Motor neuron (in vitro differentiated cells): Measurements from ENCODE around the gene BDKRB1. TPM values are rescaled to one million over a fixed set of nuclear protein-coding genes. Genes with fewer than 3 reads are reported as not detected.

Experiments used
- ATAC-seq, 8 experiments: fragments of 200-7000 bp; cut with Tn5 transposase; replicated peaks in 6 of 8; 2 replicates each; pipeline ENCODE4 v1.8.0; 2021; ENCODE audit warnings: mild to moderate bottlenecking in 8 of 8, moderate library complexity in 8 of 8
- H3K27ac ChIP-seq, 2 donors: fragments of 250-450 bp; sonication (Bioruptor Pico); 2 replicates each; pipeline ENCODE4 v1.9.0; 2021; ENCODE audit warnings: antibody characterized with exemption in 2 of 2, mild to moderate bottlenecking in 2 of 2, moderate library complexity in 1 of 2
- H3K4me1 ChIP-seq, 2 donors: fragments of 250-450 bp; sonication (Bioruptor Pico); replicated peaks in 1 of 2; 2 replicates each; pipeline ENCODE4 v1.6.1; 2021; ENCODE audit warnings: antibody characterized with exemption in 2 of 2, mild to moderate bottlenecking in 2 of 2, moderate library complexity in 1 of 2
- H3K4me3 ChIP-seq, 5 donors: fragments of 250-450 bp; sonication (Bioruptor Pico); 2 replicates each; pipeline ENCODE4 v1.9.0; 2021; ENCODE audit warnings: antibody characterized with exemption in 5 of 5, mild to moderate bottlenecking in 5 of 5, moderate library complexity in 4 of 5
- WGBS, 10 experiments: fragments of 450-650 bp; shearing (Covaris generic); methylation state at CpG; one replicate each; pipeline ENCODE4 v1.0.0; 2022; 5-methylcytosine and 5-hydroxymethylcytosine counted together
- in situ Hi-C, 9 experiments: fragments of 400-800 bp; cut with MboI; loops; one replicate each; pipeline ENCODE4 v1.15.0; 2021; ENCODE audit warnings: low sequenced_read_pairs in 9 of 9, low pct_unique_long_range_greater_than_20kb in 2 of 9; ENCODE audit not compliant: unreplicated experiment in 9 of 9
- total RNA-seq, 8 experiments: library from RNA; unstranded; fragments of 300-600 nt; gene quantifications; 2 replicates each; pipeline versions ENCODE4 v1.2.3 to v1.2.4, GENCODE V29; 2022

The BDKRB1 gene
- total RNA-seq, 8 experiments from 2014 or later, result 0.19 to 4.7 (median 0.27) TPM; not detected in 1

- Histone ChIP-seq H3K4me3 (no peak overlapping the region), H3K4me1 (no peaks in the 10 kb centered on the region), H3K27ac (no peak overlapping the region)
- peak in 3 of 8 experiments; percentile 25 to 51 (median 28) for ATAC-seq
- in situ Hi-C loops, result loop anchor here in 4 of 9 experiments (10.0 to 25.0 kb wide), 4 partner anchors 108 to 735 kb away; no protein-coding TSS in a partner anchor
- WGBS, 10 experiments, result 40 to 100% (median 91%) methylated on average over 1 to 2 of the region's 2 CpGs; no CpG with 5 or more reads in 2 of the 10 experiments
Observed at GRCh38 chr14:96297000-96297399, 41.0 kb downstream of the BDKRB1 start.

- in situ Hi-C loops, result loop anchor here in 4 of 9 experiments (10.0 to 25.0 kb wide), 4 partner anchors 107 to 736 kb away; no protein-coding TSS in a partner anchor
- no peak overlapping the region for H3K4me3 ChIP-seq
- H3K27ac ChIP-seq, result no peak overlapping the region
- ATAC-seq, result no peak
- H3K4me1 ChIP-seq, result no peaks in the 10 kb centered on the region
- WGBS, 10 experiments, result 63 to 100% (median 90%) methylated on average over 1 to 4 of the region's 4 CpGs; no CpG with 5 or more reads in 2 of the 10 experiments
Observed at GRCh38 chr14:96297997-96298515, 42.0 kb downstream of the BDKRB1 start.

- ATAC-seq, result peak in 1 of 8 experiments; percentile 52
- Histone ChIP-seq H3K27ac (no peak overlapping the region), H3K4me1 (no peaks in the 10 kb centered on the region), H3K4me3 (no peak overlapping the region)
- in situ Hi-C loops, result loop anchor here in 4 of 9 experiments (10.0 to 25.0 kb wide), 4 partner anchors 105 to 737 kb away; no protein-coding TSS in a partner anchor
- whole genome bisulfite sequencing, 10 experiments, result 69 to 100% (median 91%) methylated on average over 1 to 3 of the region's 3 CpGs; no CpG with 5 or more reads in 3 of the 10 experiments
Observed at GRCh38 chr14:96299441-96299840, 43.4 kb downstream of the BDKRB1 start.

DNA sequence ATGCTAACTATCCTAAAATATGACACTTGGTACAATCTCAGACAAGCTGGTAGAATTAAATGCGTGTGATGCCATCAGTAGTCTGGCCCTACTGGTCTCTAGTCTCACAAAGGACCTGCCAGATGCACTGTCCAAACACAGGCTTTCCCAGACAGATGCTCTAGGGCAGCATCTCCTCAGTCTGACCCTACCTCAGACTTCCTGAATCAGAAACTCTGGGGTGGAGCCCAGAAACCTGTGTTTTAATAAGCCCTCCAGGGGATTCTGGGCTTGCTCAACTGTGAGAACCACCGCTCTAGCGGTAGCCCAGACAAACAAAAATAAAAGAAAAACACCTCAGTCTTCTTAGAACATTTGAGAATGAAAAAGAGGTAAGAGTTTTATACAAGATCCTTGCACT lies 48.0 kb downstream of the BDKRB1 start:
- Histone ChIP-seq H3K4me3 (no peak overlapping the region), H3K4me1 (no peaks in the 10 kb centered on the region), H3K27ac (no peak overlapping the region)
- no peak for ATAC-seq
- 80 to 100% (median 100%) methylated on average over 1 to 3 of the region's 3 CpGs; no CpG with 5 or more reads in 3 of the 10 experiments for WGBS, 10 experiments
- in situ Hi-C loops, result loop anchor here in 2 of 9 experiments (25.0 kb wide), 1 partner anchor 108 kb away; no protein-coding TSS in a partner anchor

DNA sequence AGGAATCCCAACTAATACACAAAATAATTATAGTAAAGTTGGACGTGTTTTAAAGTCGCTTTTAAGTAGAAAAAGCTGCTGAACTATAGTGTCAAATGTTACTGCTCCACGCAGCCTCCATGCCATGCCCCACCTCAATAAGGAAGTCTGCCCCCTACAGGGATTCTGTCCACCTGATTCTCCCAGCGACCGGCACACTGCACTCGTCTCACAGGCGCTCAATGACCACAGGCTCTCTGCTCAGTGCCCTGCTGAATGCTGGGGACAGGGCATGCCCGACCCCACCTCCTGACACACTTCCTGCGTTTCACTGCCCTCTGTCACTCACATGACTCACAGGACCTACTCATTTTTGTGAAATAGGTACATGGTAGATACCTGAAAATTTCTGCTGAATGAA lies 48.9 kb downstream of the BDKRB1 start:
- in situ Hi-C loops, result loop anchor here in 2 of 9 experiments (25.0 kb wide), 1 partner anchor 107 kb away; no protein-coding TSS in a partner anchor
- WGBS, 10 experiments, result 64 to 84% (median 75%) methylated on average over 1 to 8 of the region's 9 CpGs; no CpG with 5 or more reads in 2 of the 10 experiments
- ATAC-seq, result no peak
- H3K4me3 ChIP-seq, result no peak overlapping the region
- H3K27ac ChIP-seq, result no peak overlapping the region
- no peaks in the 10 kb centered on the region for H3K4me1 ChIP-seq

DNA sequence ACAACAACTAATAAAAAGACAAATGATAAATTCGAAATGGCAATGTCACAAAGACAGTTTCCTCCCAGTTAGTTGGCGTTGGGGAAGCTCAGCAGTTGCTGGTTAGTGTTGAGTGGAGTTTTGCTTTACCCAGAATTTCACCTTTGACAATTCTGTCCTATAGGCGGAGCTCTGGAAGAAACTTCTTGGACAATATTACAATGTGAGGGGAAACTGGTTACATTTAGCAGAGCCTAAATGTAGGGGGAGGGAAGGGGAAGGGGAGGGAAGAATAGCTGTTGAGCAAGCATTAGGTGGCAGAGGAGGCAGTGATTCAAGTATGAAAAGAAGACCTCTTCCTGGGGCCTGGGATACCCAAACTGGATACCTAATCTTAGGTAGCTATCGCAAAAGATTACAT lies 51.4 kb downstream of the BDKRB1 start:
- WGBS, 10 experiments, result 53 to 92% (median 71%) methylated on average over 1 to 4 of the region's 4 CpGs; no CpG with 5 or more reads in 1 of the 10 experiments
- no peaks in the 10 kb centered on the region for H3K4me1 ChIP-seq
- in situ Hi-C loops, result loop anchor here in 2 of 9 experiments (25.0 kb wide), 1 partner anchor 105 kb away; no protein-coding TSS in a partner anchor
- no peak overlapping the region for H3K4me3 ChIP-seq
- ATAC-seq, result no peak
- no peak overlapping the region for H3K27ac ChIP-seq

DNA sequence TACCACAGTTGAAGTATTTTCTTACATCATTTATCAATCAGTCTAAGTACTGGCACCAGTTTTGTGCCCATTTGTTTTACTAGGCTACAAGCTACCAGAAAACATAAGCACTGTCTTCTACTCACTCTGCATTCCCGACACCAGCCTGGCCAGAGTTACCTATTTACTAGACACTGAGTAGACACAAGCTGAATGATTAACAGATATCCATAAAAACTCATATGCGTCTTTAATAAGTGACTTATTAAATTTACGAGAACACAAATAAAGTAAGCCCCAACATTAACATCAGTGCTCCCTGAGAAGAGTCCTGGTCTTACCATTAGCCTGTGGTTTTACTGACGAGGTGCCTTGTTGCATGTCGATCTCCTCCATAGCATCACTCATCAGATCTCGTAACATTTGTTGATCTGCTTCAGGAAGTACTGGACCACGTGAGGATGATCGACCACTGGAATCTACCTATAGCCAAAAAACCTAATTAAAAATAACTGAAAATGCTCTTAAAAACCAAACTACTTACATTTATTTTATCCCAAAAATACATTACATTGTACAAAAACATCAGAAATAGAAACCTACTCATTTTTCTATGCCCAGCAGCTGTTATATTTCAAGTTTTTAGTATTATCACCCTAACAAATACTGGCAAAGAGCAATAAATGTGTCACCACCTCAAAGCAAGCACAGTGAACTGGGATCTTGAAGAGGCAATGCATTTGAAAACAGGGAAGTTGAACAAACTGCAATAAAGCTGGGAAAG lies 53.3 kb downstream of the BDKRB1 start:
- H3K4me1 ChIP-seq, result no peaks in the 10 kb centered on the region
- H3K27ac ChIP-seq, result no peak overlapping the region
- 73 to 97% (median 91%) methylated on average over 4 to 8 of the region's 8 CpGs for WGBS, 10 experiments
- in situ Hi-C loops, result loop anchor here in 2 of 9 experiments (25.0 kb wide), 1 partner anchor 103 kb away; no protein-coding TSS in a partner anchor
- no peak for ATAC-seq
- H3K4me3 ChIP-seq, result no peak overlapping the region

- Histone ChIP-seq H3K27ac (no peak overlapping the region), H3K4me3 (no peak overlapping the region), H3K4me1 (no peaks in the 10 kb centered on the region)
- no peak for ATAC-seq
- in situ Hi-C loops, result loop anchor here in 2 of 9 experiments (25.0 kb wide), 1 partner anchor 102 kb away; no protein-coding TSS in a partner anchor
- 49 to 100% (median 68%) methylated on average over 2 to 5 of the region's 5 CpGs for WGBS, 10 experiments
Observed at GRCh38 chr14:96309896-96310330, 53.9 kb downstream of the BDKRB1 start.

GRCh38 chr14:96310906-96311305 lies 54.9 kb downstream of the BDKRB1 start:
- no peak overlapping the region for H3K27ac ChIP-seq
- in situ Hi-C loops, result loop anchor here in 2 of 9 experiments (25.0 kb wide), 1 partner anchor 101 kb away; no protein-coding TSS in a partner anchor
- WGBS, 10 experiments, result 82 to 100% (median 92%) methylated on average over 2 to 6 of the region's 6 CpGs
- H3K4me3 ChIP-seq, result no peak overlapping the region
- ATAC-seq, result no peak
- no peaks in the 10 kb centered on the region for H3K4me1 ChIP-seq

Other genes starting within 250 kb of the BDKRB1 start
- 100 to 1,000 TPM in 1 of 8 experiments, 10 to 100 TPM in 7; 17.9 to 140 (median 66.8) TPM for gene C14orf132, start 216.8 kb upstream of the BDKRB1 start, total RNA-seq
- 100 to 1,000 TPM in 2 of 8 experiments, 10 to 100 TPM in 1, 1 to 10 TPM in 1, under 1 TPM in 4; 0.11 to 321 (median 0.90) TPM for gene BDKRB2, start 51.4 kb upstream of the BDKRB1 start, total RNA-seq
- gene ATG2B, start 107.1 kb downstream of the BDKRB1 start, total RNA-seq, result 10 to 100 TPM; 11.1 to 27.3 (median 16.7) TPM
- 10 to 100 TPM; 13.6 to 32.6 (median 24.6) TPM for gene GSKIP, start 107.3 kb downstream of the BDKRB1 start, total RNA-seq
- 10 to 100 TPM in 1 of 8 experiments, 1 to 10 TPM in 4, under 1 TPM in 3; 0.40 to 23.8 (median 1.1) TPM for gene AK7, start 135.9 kb downstream of the BDKRB1 start, total RNA-seq
- 100 to 1,000 TPM in 5 of 8 experiments, 10 to 100 TPM in 3; 88.2 to 205 (median 126) TPM for gene PAPOLA, start 246.2 kb downstream of the BDKRB1 start, total RNA-seq